HG03135 (cell line): Measurements from ENCODE around the gene SLC7A5.
"Not testable (repeated sequence)": the region's sequence is repeated elsewhere in the genome, so short reads cannot be mapped to it uniquely, and the experiment has no call there.

ENCODE experiments used
- ATAC-seq: cut with Tn5 transposase; IDR thresholded peaks from one replicate; pipeline ENCODE4 v1.9.1; 2021; ENCODE audit warnings: mild to moderate bottlenecking, moderate library complexity; ENCODE audit not compliant: unreplicated experiment

Gene SLC7A5

DNA sequence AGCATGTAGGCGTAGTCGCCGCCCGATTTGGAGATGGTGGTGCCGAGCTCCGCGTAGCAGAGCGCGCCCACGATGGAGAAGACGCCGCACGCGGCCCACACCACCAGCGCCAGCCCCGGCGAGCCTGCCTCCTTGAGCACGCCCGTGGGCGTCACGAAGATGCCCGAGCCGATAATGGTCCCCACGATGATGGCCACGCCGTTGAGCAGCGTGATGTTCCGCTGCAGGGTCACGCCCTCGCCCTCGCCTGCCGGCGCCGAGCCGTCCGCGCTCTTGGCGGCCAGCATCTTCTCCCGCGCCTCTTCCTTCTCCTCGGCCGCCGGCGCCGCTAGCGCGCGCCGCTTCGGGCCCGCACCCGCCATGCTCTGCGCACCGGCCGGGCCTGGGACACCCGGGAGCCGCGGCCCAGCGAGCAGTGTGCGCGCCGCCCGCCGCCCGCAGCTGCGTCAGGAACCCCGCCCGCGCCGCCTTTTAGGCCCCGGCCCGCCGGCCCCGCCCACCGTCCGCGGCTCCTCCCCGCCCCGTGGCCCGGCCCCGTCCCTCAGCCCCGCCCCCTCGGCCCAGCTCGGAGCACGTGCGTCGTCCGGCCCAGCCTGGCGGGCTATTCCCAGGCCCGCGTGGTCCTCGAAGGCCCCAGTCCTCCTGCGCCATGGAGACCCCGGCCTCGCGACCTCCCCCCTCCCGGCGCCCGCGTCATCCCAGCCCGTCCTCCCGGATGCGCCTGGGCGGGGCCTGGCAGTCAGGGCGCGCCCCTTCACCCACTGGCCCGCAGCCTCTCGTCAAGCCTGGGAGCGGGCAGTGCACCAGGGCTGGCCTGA is at the start of gene SLC7A5:
SLC7A5 (minus strand) TSS at position 447 of the 818 bp plus-strand sequence; CDS start at position 362, 85 bp downstream.
- ATAC-seq = peak; percentile 55

DNA sequence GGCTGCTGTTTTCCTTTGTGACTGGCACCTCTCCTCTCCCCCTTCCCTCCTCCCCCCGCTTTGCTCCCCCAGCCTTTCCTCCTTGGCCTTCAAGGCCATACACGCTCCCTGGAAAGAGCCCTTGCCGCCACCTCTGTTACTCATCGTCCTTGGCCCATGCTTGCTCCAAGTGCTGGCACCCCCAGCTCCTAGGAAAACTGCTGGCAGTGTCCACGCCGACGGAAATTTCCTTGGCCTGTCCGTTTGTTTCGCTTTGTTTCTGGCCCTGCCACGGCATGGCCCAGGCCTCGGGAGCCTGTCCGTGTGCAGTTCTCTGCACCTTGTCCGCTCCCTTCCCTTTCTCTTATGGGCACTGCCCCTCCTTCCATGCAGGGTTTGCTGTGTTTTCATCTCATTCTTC is 49.0 kb upstream of the SLC7A5 start:
- ATAC-seq = no peak

DNA sequence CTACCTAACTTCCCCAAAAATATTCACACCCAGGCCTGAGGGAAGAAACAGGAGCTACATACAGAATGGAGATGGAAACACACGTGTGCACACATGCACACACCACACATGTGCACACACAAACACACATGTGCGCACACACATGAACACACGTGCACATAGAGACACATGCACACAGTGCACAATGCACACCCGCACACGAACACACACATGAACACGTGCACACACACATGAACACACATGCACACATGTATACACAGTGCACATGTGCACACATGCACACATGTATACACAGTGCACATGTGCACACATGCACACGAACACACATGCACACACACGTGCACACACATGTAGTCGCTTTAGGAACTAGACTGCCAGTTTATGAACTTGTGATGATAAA is 48.2 kb upstream of the SLC7A5 start:
- ATAC-seq = no peak

DNA sequence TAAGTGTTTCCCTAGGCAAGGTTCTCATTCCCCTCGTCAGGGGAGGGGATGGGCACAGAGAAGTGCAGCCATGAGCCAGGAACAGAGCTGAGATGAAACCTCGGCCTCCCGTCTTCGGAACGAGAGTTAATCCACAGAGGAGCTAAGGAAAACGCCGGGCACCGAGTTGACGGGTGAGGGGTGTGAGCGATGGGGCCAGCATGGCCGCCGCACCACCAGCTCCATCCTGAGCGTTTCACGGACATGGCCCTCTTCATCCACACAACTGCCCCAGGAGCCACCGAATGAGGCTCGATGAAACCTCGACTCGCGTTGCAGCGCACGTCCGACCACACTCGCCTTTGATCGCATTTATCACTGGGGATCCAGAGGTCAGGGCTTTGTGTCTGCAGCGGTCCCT is 45.5 kb upstream of the SLC7A5 start:
- ATAC-seq = no peak

GRCh38 chr16:87914021-87914725 is 44.9 kb upstream of the SLC7A5 start:
- not testable (repeated sequence) for ATAC-seq

DNA sequence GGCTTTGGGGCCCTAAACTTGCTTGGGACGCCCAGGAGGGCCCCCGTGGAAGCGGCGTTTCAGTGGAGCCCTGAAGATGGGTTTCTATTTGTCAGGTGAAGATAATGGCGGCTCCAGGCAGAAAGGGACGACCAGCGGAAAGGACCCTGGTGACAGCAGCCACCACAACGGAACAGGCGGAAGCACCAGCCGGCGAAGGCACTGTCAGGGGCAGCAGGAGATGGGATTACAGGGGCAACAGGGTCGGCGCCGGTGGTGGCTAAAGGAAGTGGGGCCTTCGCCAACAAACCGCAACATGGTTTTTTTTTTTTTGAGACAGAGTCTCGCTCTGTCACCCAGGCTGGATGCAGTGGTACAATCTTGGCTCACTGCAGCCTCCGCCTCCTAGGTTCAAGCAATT is 43.4 kb upstream of the SLC7A5 start:
- not testable (repeated sequence) for ATAC-seq

GRCh38 chr16:87911106-87911763 is 41.9 kb upstream of the SLC7A5 start:
- not testable (repeated sequence) for ATAC-seq

GRCh38 chr16:87909203-87909935 is 40.1 kb upstream of the SLC7A5 start:
- peak; percentile 68 for ATAC-seq

DNA sequence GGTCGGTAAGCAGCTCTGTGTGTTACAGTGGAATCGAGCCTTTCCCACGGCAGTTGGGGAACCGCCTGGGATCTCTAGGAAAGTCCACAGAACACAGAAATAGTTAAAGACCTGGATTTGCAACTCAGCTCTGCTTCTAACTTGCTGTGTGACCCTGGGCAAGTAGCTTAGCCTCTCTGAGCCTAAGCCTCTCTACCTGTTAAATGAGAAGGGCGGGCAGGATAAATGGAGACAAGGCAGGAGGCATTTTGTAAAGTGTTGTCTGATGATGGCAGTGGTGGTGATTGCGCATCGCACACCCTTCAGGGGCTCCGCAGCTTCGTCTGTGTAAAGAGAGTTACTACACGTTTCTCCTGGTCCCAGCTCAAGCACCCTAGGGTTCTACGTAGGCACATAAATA is 38.8 kb upstream of the SLC7A5 start:
- not testable (repeated sequence) for ATAC-seq

DNA sequence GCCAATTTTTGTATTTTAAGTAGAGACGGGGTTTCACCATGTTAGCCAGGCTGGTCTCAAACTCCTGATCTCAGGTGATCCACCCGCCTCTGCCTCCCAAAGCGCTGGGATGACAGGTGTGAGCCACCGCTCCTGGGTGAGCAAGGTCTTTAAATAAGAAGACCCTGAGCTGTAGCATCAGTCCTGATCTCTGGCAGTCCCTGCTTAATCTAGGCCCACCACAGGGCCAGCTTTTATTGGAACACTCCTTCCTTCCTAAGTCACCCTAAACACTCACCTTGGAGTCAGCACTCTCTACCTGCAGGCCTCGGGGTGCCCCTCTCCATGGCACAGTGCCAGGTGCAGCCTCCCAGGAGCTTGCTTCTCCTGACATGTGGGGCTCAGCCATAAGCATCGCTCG is 36.2 kb upstream of the SLC7A5 start:
- not testable (repeated sequence) for ATAC-seq

DNA sequence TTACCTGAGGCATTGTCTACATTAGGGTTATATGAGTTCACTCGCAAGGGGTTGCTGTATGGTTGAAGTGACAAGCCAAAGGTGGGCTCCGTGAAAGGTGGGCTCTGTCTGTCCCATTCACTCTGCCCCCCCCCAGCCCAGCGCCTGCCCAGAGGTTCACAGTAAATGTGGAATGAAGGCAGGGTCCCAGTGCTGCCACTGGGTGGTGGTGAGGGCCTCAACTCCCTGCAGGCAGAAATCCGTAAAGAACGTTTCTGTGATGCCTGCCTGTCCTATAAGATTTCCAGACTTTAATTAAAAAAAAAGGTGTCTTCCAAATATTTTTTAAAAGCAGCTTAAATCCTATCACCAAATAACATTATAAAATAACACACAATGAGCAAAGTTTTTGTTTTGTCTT is 35.7 kb upstream of the SLC7A5 start:
- ATAC-seq = not testable (repeated sequence)

- ATAC-seq = not testable (repeated sequence)
Measured at GRCh38 chr16:87900489-87900888, 31.2 kb upstream of the SLC7A5 start.

DNA sequence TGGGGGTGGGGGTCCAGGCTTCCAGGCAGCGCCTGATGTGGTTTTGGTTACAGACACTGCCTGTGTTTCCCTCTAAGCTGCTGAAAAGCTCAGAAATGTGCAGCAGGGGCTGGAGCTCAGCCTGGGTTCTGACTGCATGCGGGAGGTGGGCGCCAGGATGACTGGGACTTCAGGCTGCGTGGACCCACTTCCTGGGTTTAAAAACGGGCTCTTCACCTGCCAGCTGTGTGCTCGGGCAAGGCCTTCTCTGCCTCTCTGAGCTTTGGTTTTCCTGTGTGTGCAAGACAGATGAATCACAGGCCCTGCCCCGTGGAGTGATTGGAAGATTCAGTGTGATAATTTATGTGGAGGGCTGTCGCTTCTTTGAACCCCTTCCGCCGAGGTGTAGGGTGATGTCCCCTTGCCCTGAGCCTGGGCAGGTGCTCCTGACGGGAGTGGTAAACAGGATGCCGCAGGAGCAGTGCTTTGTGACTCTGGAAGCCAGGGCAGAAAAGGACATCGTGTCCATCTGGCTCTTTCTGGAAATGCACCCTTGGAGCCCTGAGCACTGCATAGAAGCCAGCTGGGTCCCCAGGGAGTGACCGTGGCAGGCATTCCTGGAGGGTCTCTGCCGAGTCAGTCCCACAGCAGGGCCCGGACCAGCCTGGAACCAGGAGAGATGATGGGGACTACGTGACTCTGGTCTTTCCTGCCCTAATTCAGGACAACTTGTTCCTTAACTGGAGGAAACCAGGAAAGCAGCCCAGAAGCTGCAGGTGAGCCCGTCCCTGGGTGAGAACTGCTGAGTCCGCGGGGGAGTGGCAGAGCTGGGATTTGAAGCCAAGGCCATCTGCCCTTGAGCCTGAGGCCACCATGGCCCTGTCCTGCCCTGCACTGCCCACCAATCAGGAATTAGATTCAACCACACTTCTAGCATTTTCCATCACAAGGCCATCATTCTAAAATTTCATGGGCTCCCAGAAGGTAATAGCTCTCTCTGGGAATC is 28.5 kb upstream of the SLC7A5 start:
- no peak for ATAC-seq

DNA sequence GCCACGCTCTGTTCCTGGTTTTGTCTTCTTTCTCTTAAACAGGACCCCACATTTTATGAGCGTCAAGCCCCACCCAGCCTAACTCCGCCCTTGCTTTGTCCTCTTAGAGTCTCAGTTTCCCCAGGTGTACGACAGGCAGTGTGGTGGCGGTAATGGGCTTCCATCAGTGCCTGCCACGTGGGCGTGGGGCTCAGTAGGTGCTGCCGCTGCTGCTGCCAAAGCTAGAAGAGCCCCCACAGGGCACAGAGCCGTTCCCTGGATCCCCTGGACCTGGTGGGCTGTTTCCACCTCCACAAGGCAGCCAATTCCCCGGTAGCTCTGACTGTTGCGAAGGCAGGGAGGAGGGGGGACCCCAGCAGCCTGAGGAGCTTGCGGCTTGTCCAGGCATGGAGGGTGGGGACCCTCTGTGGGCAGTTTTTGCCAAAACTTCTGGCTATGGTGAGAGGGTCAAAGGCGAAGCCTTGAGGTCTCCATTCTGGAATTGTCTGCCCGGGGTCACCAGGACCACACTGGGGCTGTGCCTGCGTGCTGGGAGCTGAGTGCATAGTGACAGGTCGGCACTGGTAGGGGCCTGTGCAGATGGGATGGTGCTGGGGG is 27.7 kb upstream of the SLC7A5 start:
- ATAC-seq = not testable (repeated sequence)

DNA sequence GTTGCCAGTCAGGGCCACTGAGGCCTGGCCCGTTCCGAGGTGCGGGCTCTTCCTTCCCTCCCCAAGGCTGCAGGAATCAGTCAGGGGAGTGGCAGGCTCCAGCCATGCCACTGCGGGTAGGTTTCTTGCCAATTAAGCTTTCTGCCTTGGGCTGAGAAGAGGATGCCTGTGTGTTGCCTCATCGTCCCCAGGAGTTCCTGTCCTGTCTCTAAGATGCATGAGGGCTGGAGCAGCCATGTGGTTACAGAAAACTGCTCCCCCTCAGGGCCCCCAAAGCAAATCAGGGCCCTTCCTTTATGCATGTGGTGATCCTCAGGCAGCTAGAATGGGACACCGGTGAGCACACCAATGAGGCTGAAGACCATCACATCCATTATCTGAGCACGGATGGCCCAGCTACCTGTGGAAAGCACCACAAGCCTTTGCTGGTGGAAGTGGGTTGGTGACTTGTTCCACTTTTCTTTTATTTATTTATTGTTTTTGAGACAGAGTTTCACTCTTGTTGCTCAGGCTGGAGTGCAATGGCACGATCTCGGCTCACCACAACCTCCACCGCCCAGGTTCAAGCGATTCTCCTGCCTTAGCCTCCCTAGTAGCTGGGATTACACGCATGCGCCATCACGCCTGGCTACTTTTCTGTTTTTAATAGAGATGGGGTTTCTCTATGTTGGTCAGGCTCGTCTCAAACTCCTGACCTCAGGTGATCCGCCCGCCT is 27.0 kb upstream of the SLC7A5 start:
- not testable (repeated sequence) for ATAC-seq

- peak; percentile 57 for ATAC-seq
Measured at GRCh38 chr16:87895641-87896141, 26.4 kb upstream of the SLC7A5 start.

DNA sequence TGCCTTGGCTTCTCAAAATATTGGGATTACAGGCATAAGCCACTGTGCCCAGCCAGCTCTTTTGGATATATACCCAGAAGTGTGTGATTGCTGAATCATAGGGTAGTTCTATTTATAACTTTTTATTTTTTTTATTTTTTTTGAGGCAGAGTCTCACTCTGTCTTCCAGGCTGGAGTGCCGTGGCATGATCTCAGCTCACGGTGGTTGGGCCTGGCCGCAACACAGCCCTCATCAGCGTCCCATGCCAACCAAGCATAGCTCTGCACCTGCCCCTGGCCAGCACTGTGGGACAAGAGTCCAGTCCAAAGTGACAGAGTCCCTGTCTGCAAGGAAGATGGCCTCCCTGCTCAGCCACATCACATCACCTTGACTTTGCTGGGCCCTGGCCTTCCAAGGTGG is 24.7 kb upstream of the SLC7A5 start:
- ATAC-seq = not testable (repeated sequence)

GRCh38 chr16:87891764-87892163 is 22.5 kb upstream of the SLC7A5 start:
- no peak for ATAC-seq
